NOMO-1 treated with dmso at 0.1 percent for 144 hours (cell line): ENCODE data around the gene CIAO3.
A peak's percentile ranks its signal among the peaks of the same experiment; 100 is the strongest.
"Not testable (repeated sequence)": the region's sequence is repeated elsewhere in the genome, so short reads cannot be mapped to it uniquely, and the experiment has no call there.

ENCODE experiments used
- DNase-seq: peaks from one replicate; lab custom pipeline; 2025; ENCODE audit not compliant: unreplicated experiment; lab: John Stamatoyannopoulos, UW

CIAO3 gene

GRCh38 chr16:725041-725376 lies 15.8 kb downstream of the CIAO3 start:
- no peak for DNase-seq

- no peak for DNase-seq
Measured at GRCh38 chr16:724188-725040, 16.4 kb downstream of the CIAO3 start.

- no peak for DNase-seq
Measured at GRCh38 chr16:723695-724094, 17.1 kb downstream of the CIAO3 start.

GRCh38 chr16:722835-723633 lies 17.8 kb downstream of the CIAO3 start:
- DNase-seq: no peak

GRCh38 chr16:721765-722540 lies 18.8 kb downstream of the CIAO3 start:
- no peak for DNase-seq

GRCh38 chr16:720990-721764 lies 19.6 kb downstream of the CIAO3 start, which contains the start of gene ANTKMT:
ANTKMT (plus strand) TSS chr16:721146; CDS start chr16:721275, 129 bp downstream.
- DNase-seq: peak; percentile 81

GRCh38 chr16:720447-720989 lies 20.3 kb downstream of the CIAO3 start:
- no peak for DNase-seq

- DNase-seq: no peak
Measured at GRCh38 chr16:719815-720446, 20.9 kb downstream of the CIAO3 start.

- DNase-seq: no peak
Measured at GRCh38 chr16:718922-719321, 21.9 kb downstream of the CIAO3 start.

GRCh38 chr16:718389-718788 lies 22.4 kb downstream of the CIAO3 start:
- DNase-seq: no peak

GRCh38 chr16:717450-718245 lies 23.1 kb downstream of the CIAO3 start:
- DNase-seq: no peak

GRCh38 chr16:716768-717325 lies 23.9 kb downstream of the CIAO3 start:
- no peak for DNase-seq

GRCh38 chr16:716200-716568 lies 24.6 kb downstream of the CIAO3 start:
- no peak for DNase-seq

- no peak for DNase-seq
Measured at GRCh38 chr16:715477-716199, 25.2 kb downstream of the CIAO3 start.

- DNase-seq: peak; percentile 79
Measured at GRCh38 chr16:714558-715476, 26.0 kb downstream of the CIAO3 start, which contains the start of gene METRN. METRN (plus strand) TSS chr16:715118; CDS start chr16:715290, 172 bp downstream.

GRCh38 chr16:714079-714478 lies 26.7 kb downstream of the CIAO3 start:
- no peak for DNase-seq

GRCh38 chr16:712740-713250 lies 28.0 kb downstream of the CIAO3 start:
- not testable (repeated sequence) for DNase-seq
